GM23338 (cell line): ENCODE data around the gene PLXNA2. TPM values are rescaled to one million over a fixed set of nuclear protein-coding genes. Genes with fewer than 3 reads are reported as not detected.

Source experiments
- ATAC-seq: fragments of 200-7000 bp; cut with Tn5 transposase; 3 replicates; pipeline ENCODE4 v1.9.1; 2020
- DNase-seq: peaks from one replicate; pipeline ENCODE4 v3.0.0-alpha.2; 2015; ENCODE audit warnings: low spot score
- H2AFZ ChIP-seq: fragments of 200-600 bp; sonication (generic); 2 replicates; pipeline ENCODE4 v1.8.0; 2016; ENCODE audit warnings: antibody characterized with exemption, mild to moderate bottlenecking, moderate library complexity
- H3F3A ChIP-seq: fragments of 200-600 bp; sonication (generic); replicated peaks from 2 replicates; pipeline ENCODE4 v1.8.0; 2017; ENCODE audit warnings: antibody characterized with exemption, mixed run types, low read depth
- H3K27ac ChIP-seq: fragments of 200-600 bp; sonication (generic); 2 replicates; pipeline ENCODE4 v1.6.1; 2016; ENCODE audit warnings: low read depth
- H3K27me3 ChIP-seq: fragments of 200-600 bp; sonication (generic); 2 replicates; pipeline ENCODE4 v1.8.0; 2016; ENCODE audit warnings: mild to moderate bottlenecking, mixed run types, moderate library complexity; ENCODE audit not compliant: insufficient read depth
- H3K36me3 ChIP-seq: fragments of 200-600 bp; sonication (generic); 2 replicates; pipeline ENCODE4 v1.8.0; 2016; ENCODE audit warnings: mild to moderate bottlenecking; ENCODE audit not compliant: insufficient read depth
- H3K4me1 ChIP-seq: fragments of 200-600 bp; sonication (generic); 2 replicates; pipeline ENCODE4 v1.8.0; 2016; ENCODE audit warnings: mild to moderate bottlenecking, moderate library complexity; ENCODE audit not compliant: insufficient read depth
- H3K4me2 ChIP-seq: fragments of 200-600 bp; sonication (generic); 2 replicates; pipeline ENCODE4 v1.7.1; 2017; ENCODE audit warnings: mixed run types
- H3K4me3 ChIP-seq: fragments of 200-600 bp; sonication (generic); 2 replicates; pipeline ENCODE4 v1.6.1; 2016; ENCODE audit warnings: mixed run types
- H3K79me2 ChIP-seq: fragments of 200-600 bp; sonication (generic); replicated peaks from 2 replicates; pipeline ENCODE4 v1.8.0; 2017; ENCODE audit warnings: mild to moderate bottlenecking; ENCODE audit not compliant: insufficient read depth
- H3K9me2 ChIP-seq: fragments of 200-600 bp; sonication (generic); 2 replicates; pipeline ENCODE4 v1.8.0; 2017; ENCODE audit not compliant: insufficient read depth
- H4K20me1 ChIP-seq: fragments of 200-600 bp; sonication (generic); replicated peaks from 2 replicates; pipeline ENCODE4 v1.8.0; 2017; ENCODE audit warnings: mild to moderate bottlenecking; ENCODE audit not compliant: insufficient read depth
- H3K27ac Mint-ChIP-seq: 2 replicates; pipeline ENCODE4 v1.8.0; 2020; ENCODE audit warnings: inconsistent platforms, mild to moderate bottlenecking, moderate library complexity, mixed read lengths
- H3K27me3 Mint-ChIP-seq: 3 replicates; pipeline ENCODE4 v1.8.0; 2022; ENCODE audit warnings: low read depth, mild to moderate bottlenecking, moderate library complexity, mixed read lengths, inconsistent platforms; ENCODE audit not compliant: insufficient read depth, poor library complexity
- H3K36me3 Mint-ChIP-seq: 3 replicates; pipeline ENCODE4 v1.8.0; 2021; ENCODE audit warnings: low read depth, mild to moderate bottlenecking, inconsistent platforms, moderate library complexity, mixed read lengths
- H3K4me1 Mint-ChIP-seq: 3 replicates; pipeline ENCODE4 v1.8.0; 2020; ENCODE audit warnings: mild to moderate bottlenecking, inconsistent platforms, mixed read lengths
- H3K4me3 Mint-ChIP-seq: 3 replicates; pipeline ENCODE4 v1.8.0; 2021; ENCODE audit warnings: moderate library complexity, mild to moderate bottlenecking, inconsistent platforms, mixed read lengths
- H3K9me3 Mint-ChIP-seq: 3 replicates; pipeline ENCODE4 v1.8.0; 2020; ENCODE audit warnings: moderate library complexity, mild to moderate bottlenecking, inconsistent platforms, mixed read lengths
- CREB1 ChIP-seq: fragments of 250-450 bp; sonication (Bioruptor Pico); IDR thresholded peaks from 2 replicates; pipeline ENCODE4 v1.5.0; 2020; ENCODE audit warnings: low read depth, mild to moderate bottlenecking, moderate library complexity
- EZH2 ChIP-seq: fragments of 200-600 bp; sonication (generic); IDR thresholded peaks from one replicate; pipeline ENCODE4 v1.8.0; 2017; ENCODE audit warnings: antibody characterized with exemption, mild to moderate bottlenecking, low read depth; ENCODE audit not compliant: unreplicated experiment
- EZH2phosphoT487 ChIP-seq: fragments of 200-600 bp; sonication (generic); IDR thresholded peaks from one replicate; pipeline ENCODE4 v1.8.1; 2018; ENCODE audit warnings: antibody characterized with exemption; ENCODE audit not compliant: unreplicated experiment
- JUNB ChIP-seq: IDR thresholded peaks from one replicate; pipeline ENCODE4 v1.6.1; 2016; ENCODE audit warnings: antibody characterized with exemption; ENCODE audit not compliant: unreplicated experiment
- NANOG ChIP-seq: IDR thresholded peaks from 2 replicates; pipeline ENCODE4 v1.6.1; 2016; ENCODE audit warnings: antibody characterized with exemption, borderline replicate concordance
- POLR2AphosphoS5 ChIP-seq: IDR thresholded peaks from 2 replicates; pipeline ENCODE4 v1.6.1; 2016; ENCODE audit warnings: antibody characterized with exemption, low read depth
- STAT1 ChIP-seq: IDR thresholded peaks from one replicate; pipeline ENCODE4 v1.6.1; 2016; ENCODE audit warnings: antibody characterized with exemption; ENCODE audit not compliant: unreplicated experiment
- ZNF114 ChIP-seq: fragments of 250-450 bp; sonication (Bioruptor Pico); IDR thresholded peaks from 2 replicates; pipeline ENCODE4 v1.5.0; 2020; ENCODE audit warnings: mild to moderate bottlenecking, moderate library complexity
- ZNF331 ChIP-seq: fragments of 250-450 bp; sonication (Bioruptor Pico); IDR thresholded peaks from 2 replicates; pipeline ENCODE4 v1.5.0; 2020; ENCODE audit warnings: low read depth, mild to moderate bottlenecking, moderate library complexity
- polyA plus RNA-seq: library from polyadenylated mRNA; unstranded; fragments of >200 nt; fragmentation: Nextera tagmentation; extraction: Ambion mirVana; gene quantifications from 2 replicates; pipeline ENCODE4 v1.2.1, GENCODE V29; 2016
- total RNA-seq: library from RNA; depleted of rRNA; stranded (reverse); fragments of >200 nt; shearing (Covaris generic); gene quantifications from 2 replicates; pipeline ENCODE4 v1.2.3, GENCODE V29; 2014
- TF ChIP-seq, protein P1 (sequence below): IDR thresholded peaks from 2 replicates; pipeline ENCODE4 v1.6.1; 2016; ENCODE audit warnings: antibody characterized with exemption
- TF ChIP-seq, protein P2 (sequence below), 2 experiments: fragments of 200-600 bp in 1 of 2; sonication (generic) in 1 of 2; conservative IDR thresholded peaks; 2 replicates each; pipeline versions ENCODE4 v1.5.1 to v1.6.1; 2016 to 2017; ENCODE audit warnings: antibody characterized with exemption in 2 of 2, low read depth in 2 of 2, mild to moderate bottlenecking in 2 of 2, moderate library complexity in 1 of 2
- TF ChIP-seq, protein P3 (sequence below): fragments of 250-450 bp; sonication (Bioruptor Pico); IDR thresholded peaks from 2 replicates; pipeline ENCODE4 v1.5.0; 2020; ENCODE audit warnings: mild to moderate bottlenecking, moderate library complexity
- TF ChIP-seq, protein P4 (sequence below): IDR thresholded peaks from one replicate; pipeline ENCODE4 v1.6.1; 2018; ENCODE audit warnings: antibody characterized with exemption; ENCODE audit not compliant: unreplicated experiment

PLXNA2 gene
- total and polyA plus RNA-seq, 2 experiments from 2014 or later: 0.40 to 1.8 TPM

DNA sequence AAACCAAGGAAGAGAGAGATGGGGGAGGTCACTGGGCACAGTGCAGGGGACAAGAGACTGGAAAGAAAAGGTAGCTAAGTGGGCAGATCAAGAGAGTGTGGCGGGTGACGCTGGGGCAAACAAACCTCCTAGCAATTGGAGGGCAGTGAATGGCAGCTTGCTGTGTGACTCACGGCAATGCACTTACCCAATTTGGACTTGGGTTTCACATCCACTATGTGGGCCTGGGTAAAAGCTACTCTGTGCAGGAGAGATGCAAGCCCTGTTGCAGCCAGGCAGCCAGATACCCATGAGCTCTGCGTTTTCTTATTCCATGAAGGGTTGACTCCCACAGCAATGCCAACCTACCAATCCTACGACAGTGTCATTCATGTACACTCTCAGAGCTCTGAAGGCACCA is 9.5 kb downstream of the PLXNA2 start:
- no peak overlapping the region for H3K4me3 Mint-ChIP-seq
- no peak overlapping the region for H3K27ac Mint-ChIP-seq
- DNase-seq: no peak
- Histone ChIP-seq H4K20me1 (no peaks in the 10 kb centered on the region), H3K27ac (no peak overlapping the region), H3K27me3 (0 out of 2 replicates have a peak, but pooled peaks cover 5% of the 10 kb centered on the region), H2AFZ (no peak overlapping the region), H3K9me2 (no peaks in the 10 kb centered on the region), H3K4me3 (no peak overlapping the region), H3K36me3 (no peaks in the 10 kb centered on the region), H3K4me2 (no peak overlapping the region), H3K4me1 (peaks cover 39% of the 10 kb centered on the region), H3K79me2 (no peaks in the 10 kb centered on the region), H3F3A (no peaks in the 10 kb centered on the region)
- peaks cover 61% of the 10 kb centered on the region for H3K4me1 Mint-ChIP-seq
- peaks cover 3% of the 10 kb centered on the region for H3K27me3 Mint-ChIP-seq
- H3K36me3 Mint-ChIP-seq: no peaks in the 10 kb centered on the region
- no peaks in the 10 kb centered on the region for H3K9me3 Mint-ChIP-seq
- no peak for ATAC-seq
- TF ChIP-seq, protein P1, sequence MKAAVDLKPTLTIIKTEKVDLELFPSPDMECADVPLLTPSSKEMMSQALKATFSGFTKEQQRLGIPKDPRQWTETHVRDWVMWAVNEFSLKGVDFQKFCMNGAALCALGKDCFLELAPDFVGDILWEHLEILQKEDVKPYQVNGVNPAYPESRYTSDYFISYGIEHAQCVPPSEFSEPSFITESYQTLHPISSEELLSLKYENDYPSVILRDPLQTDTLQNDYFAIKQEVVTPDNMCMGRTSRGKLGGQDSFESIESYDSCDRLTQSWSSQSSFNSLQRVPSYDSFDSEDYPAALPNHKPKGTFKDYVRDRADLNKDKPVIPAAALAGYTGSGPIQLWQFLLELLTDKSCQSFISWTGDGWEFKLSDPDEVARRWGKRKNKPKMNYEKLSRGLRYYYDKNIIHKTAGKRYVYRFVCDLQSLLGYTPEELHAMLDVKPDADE: no peak
- TF ChIP-seq EZH2: no peak
- TF ChIP-seq, protein P2, sequence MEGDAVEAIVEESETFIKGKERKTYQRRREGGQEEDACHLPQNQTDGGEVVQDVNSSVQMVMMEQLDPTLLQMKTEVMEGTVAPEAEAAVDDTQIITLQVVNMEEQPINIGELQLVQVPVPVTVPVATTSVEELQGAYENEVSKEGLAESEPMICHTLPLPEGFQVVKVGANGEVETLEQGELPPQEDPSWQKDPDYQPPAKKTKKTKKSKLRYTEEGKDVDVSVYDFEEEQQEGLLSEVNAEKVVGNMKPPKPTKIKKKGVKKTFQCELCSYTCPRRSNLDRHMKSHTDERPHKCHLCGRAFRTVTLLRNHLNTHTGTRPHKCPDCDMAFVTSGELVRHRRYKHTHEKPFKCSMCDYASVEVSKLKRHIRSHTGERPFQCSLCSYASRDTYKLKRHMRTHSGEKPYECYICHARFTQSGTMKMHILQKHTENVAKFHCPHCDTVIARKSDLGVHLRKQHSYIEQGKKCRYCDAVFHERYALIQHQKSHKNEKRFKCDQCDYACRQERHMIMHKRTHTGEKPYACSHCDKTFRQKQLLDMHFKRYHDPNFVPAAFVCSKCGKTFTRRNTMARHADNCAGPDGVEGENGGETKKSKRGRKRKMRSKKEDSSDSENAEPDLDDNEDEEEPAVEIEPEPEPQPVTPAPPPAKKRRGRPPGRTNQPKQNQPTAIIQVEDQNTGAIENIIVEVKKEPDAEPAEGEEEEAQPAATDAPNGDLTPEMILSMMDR (conservative IDR thresholded peaks at IDR 0.05; ENCODE audit: low read depth in 2 of 2): no peak
- TF ChIP-seq EZH2phosphoT487: no peak
- no peak for TF ChIP-seq JUNB
- TF ChIP-seq ZNF114 (CRISPR knock-in tag): no peak
- no peak for TF ChIP-seq STAT1
- no peak for TF ChIP-seq NANOG
- no peak for TF ChIP-seq ZNF331 (CRISPR knock-in tag)
- TF ChIP-seq, protein P3, sequence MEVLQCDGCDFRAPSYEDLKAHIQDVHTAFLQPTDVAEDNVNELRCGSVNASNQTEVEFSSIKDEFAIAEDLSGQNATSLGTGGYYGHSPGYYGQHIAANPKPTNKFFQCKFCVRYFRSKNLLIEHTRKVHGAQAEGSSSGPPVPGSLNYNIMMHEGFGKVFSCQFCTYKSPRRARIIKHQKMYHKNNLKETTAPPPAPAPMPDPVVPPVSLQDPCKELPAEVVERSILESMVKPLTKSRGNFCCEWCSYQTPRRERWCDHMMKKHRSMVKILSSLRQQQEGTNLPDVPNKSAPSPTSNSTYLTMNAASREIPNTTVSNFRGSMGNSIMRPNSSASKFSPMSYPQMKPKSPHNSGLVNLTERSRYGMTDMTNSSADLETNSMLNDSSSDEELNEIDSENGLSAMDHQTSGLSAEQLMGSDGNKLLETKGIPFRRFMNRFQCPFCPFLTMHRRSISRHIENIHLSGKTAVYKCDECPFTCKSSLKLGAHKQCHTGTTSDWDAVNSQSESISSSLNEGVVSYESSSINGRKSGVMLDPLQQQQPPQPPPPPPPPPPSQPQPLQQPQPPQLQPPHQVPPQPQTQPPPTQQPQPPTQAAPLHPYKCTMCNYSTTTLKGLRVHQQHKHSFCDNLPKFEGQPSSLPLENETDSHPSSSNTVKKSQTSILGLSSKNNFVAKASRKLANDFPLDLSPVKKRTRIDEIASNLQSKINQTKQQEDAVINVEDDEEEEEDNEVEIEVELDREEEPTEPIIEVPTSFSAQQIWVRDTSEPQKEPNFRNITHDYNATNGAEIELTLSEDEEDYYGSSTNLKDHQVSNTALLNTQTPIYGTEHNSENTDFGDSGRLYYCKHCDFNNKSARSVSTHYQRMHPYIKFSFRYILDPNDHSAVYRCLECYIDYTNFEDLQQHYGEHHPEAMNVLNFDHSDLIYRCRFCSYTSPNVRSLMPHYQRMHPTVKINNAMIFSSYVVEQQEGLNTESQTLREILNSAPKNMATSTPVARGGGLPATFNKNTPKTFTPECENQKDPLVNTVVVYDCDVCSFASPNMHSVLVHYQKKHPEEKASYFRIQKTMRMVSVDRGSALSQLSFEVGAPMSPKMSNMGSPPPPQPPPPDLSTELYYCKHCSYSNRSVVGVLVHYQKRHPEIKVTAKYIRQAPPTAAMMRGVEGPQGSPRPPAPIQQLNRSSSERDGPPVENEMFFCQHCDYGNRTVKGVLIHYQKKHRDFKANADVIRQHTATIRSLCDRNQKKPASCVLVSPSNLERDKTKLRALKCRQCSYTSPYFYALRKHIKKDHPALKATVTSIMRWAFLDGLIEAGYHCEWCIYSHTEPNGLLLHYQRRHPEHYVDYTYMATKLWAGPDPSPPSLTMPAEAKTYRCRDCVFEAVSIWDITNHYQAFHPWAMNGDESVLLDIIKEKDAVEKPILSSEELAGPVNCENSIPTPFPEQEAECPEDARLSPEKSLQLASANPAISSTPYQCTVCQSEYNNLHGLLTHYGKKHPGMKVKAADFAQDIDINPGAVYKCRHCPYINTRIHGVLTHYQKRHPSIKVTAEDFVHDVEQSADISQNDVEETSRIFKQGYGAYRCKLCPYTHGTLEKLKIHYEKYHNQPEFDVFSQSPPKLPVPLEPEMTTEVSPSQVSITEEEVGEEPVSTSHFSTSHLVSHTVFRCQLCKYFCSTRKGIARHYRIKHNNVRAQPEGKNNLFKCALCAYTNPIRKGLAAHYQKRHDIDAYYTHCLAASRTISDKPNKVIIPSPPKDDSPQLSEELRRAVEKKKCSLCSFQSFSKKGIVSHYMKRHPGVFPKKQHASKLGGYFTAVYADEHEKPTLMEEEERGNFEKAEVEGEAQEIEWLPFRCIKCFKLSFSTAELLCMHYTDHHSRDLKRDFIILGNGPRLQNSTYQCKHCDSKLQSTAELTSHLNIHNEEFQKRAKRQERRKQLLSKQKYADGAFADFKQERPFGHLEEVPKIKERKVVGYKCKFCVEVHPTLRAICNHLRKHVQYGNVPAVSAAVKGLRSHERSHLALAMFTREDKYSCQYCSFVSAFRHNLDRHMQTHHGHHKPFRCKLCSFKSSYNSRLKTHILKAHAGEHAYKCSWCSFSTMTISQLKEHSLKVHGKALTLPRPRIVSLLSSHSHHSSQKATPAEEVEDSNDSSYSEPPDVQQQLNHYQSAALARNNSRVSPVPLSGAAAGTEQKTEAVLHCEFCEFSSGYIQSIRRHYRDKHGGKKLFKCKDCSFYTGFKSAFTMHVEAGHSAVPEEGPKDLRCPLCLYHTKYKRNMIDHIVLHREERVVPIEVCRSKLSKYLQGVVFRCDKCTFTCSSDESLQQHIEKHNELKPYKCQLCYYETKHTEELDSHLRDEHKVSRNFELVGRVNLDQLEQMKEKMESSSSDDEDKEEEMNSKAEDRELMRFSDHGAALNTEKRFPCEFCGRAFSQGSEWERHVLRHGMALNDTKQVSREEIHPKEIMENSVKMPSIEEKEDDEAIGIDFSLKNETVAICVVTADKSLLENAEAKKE (CRISPR knock-in tag): no peak
- no peak for TF ChIP-seq CREB1 (CRISPR knock-in tag)
- TF ChIP-seq, protein P4, sequence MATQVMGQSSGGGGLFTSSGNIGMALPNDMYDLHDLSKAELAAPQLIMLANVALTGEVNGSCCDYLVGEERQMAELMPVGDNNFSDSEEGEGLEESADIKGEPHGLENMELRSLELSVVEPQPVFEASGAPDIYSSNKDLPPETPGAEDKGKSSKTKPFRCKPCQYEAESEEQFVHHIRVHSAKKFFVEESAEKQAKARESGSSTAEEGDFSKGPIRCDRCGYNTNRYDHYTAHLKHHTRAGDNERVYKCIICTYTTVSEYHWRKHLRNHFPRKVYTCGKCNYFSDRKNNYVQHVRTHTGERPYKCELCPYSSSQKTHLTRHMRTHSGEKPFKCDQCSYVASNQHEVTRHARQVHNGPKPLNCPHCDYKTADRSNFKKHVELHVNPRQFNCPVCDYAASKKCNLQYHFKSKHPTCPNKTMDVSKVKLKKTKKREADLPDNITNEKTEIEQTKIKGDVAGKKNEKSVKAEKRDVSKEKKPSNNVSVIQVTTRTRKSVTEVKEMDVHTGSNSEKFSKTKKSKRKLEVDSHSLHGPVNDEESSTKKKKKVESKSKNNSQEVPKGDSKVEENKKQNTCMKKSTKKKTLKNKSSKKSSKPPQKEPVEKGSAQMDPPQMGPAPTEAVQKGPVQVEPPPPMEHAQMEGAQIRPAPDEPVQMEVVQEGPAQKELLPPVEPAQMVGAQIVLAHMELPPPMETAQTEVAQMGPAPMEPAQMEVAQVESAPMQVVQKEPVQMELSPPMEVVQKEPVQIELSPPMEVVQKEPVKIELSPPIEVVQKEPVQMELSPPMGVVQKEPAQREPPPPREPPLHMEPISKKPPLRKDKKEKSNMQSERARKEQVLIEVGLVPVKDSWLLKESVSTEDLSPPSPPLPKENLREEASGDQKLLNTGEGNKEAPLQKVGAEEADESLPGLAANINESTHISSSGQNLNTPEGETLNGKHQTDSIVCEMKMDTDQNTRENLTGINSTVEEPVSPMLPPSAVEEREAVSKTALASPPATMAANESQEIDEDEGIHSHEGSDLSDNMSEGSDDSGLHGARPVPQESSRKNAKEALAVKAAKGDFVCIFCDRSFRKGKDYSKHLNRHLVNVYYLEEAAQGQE: no peak
- no peak for TF ChIP-seq POLR2AphosphoS5
